Brain microvascular endothelial cell (primary cell): ENCODE results near the gene MAN2A1.
"Not testable (repeated sequence)": the region's sequence is repeated elsewhere in the genome, so short reads cannot be mapped to it uniquely, and the experiment has no call there.

Experiments used
- DNase-seq: peaks from one replicate; pipeline ENCODE4 v3.0.0-alpha.2; 2020
- H3K27ac ChIP-seq: fragments of 250-450 bp; sonication (Bioruptor Pico); 2 replicates; pipeline ENCODE4 v1.5.1; 2020; ENCODE audit warnings: mild to moderate bottlenecking, moderate library complexity
- H3K27me3 ChIP-seq: fragments of 250-450 bp; sonication (Bioruptor Pico); replicated peaks from 2 replicates; pipeline ENCODE4 v1.5.1; 2020; ENCODE audit warnings: mild to moderate bottlenecking
- H3K36me3 ChIP-seq: fragments of 250-450 bp; sonication (Bioruptor Pico); replicated peaks from 2 replicates; pipeline ENCODE4 v1.5.1; 2020; ENCODE audit warnings: mild to moderate bottlenecking
- H3K4me3 ChIP-seq: 2 replicates; pipeline ENCODE4 v1.5.1; 2011; ENCODE audit warnings: low read depth, mild to moderate bottlenecking, control low read depth, low read length, moderate library complexity
- in situ Hi-C: cut with HindIII; loops from 2 replicates; pipeline ENCODE4 v1.10.0; 2017; ENCODE audit warnings: low sequenced_read_pairs, low pct_ligation_motif_present
- TF ChIP-seq, protein P1 (sequence below): IDR thresholded peaks from 2 replicates; pipeline ENCODE4 v1.5.1; 2011; ENCODE audit warnings: low read depth, mild to moderate bottlenecking, moderate library complexity, low read length, control low read depth, inconsistent platforms; ENCODE audit errors: missing control alignments

MAN2A1 gene

GRCh38 chr5:109830955-109831502 is 141.3 kb downstream of the MAN2A1 start:
- in situ Hi-C loops: no loop called here
- no peak overlapping the region for H3K4me3 ChIP-seq
- TF ChIP-seq, protein P1, sequence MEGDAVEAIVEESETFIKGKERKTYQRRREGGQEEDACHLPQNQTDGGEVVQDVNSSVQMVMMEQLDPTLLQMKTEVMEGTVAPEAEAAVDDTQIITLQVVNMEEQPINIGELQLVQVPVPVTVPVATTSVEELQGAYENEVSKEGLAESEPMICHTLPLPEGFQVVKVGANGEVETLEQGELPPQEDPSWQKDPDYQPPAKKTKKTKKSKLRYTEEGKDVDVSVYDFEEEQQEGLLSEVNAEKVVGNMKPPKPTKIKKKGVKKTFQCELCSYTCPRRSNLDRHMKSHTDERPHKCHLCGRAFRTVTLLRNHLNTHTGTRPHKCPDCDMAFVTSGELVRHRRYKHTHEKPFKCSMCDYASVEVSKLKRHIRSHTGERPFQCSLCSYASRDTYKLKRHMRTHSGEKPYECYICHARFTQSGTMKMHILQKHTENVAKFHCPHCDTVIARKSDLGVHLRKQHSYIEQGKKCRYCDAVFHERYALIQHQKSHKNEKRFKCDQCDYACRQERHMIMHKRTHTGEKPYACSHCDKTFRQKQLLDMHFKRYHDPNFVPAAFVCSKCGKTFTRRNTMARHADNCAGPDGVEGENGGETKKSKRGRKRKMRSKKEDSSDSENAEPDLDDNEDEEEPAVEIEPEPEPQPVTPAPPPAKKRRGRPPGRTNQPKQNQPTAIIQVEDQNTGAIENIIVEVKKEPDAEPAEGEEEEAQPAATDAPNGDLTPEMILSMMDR: no peak
- no peak for DNase-seq
- no peak overlapping the region for H3K27ac ChIP-seq
- H3K36me3 ChIP-seq: no peaks in the 10 kb centered on the region
- no peaks in the 10 kb centered on the region for H3K27me3 ChIP-seq

DNA sequence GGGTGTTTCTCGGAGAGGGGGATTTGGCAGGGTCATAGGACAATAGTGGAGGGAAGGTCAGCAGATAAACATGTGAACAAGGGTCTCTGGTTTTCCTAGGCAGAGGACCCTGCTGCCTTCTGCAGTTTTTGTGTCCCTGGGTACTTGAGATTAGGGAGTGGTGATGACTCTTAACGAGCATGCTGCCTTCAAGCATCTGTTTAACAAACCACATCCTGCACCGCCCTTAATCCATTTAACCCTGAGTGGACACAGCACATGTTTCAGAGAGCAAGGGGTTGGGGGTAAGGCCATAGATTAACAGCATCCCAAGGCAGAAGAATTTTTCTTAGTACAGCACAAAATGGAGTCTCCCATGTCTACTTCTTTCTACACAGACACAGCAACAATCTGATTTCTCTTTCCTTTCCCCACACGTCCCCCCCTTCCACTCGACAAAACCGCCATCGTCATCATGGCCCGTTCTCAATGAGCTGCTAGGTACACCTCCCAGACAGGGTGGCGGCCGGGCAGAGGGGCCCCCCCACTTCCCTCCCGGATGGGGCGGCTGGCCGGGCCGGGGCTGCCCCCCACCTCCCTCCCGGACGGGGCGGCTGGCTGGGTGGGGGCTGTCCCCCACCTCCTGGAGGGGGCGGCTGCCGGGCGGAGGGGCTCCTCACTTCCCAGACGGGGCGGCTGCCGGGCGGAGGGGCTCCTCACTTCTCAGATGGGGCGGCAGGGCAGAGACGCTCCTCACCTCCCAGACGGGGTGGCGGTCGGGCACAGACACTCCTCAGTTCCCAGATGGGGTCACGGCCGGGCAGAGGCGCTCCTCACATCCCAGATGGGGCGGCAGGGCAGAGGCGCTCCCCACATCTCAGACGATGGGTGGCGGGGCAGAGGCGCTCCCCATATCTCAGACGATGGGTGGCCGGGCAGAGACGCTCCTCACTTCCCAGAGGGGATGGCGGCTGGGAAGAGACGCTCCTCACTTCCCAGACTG is 142.8 kb downstream of the MAN2A1 start:
- DNase-seq, H3K27me3 ChIP-seq, H3K27ac ChIP-seq, in situ Hi-C loops, H3K4me3 ChIP-seq, H3K36me3 ChIP-seq: not testable (repeated sequence)

GRCh38 chr5:109833946-109834345 is 144.2 kb downstream of the MAN2A1 start:
- Histone ChIP-seq H3K27ac (no peak overlapping the region), H3K36me3 (no peaks in the 10 kb centered on the region), H3K4me3 (no peak overlapping the region), H3K27me3 (no peaks in the 10 kb centered on the region)
- in situ Hi-C loops: no loop called here
- TF ChIP-seq, protein P1: no peak
- no peak for DNase-seq

GRCh38 chr5:109836280-109836679 is 146.6 kb downstream of the MAN2A1 start:
- no peak overlapping the region for H3K27ac ChIP-seq
- in situ Hi-C loops: no loop called here
- H3K27me3 ChIP-seq: no peaks in the 10 kb centered on the region
- H3K4me3 ChIP-seq: no peak overlapping the region
- H3K36me3 ChIP-seq: peaks cover 10% of the 10 kb centered on the region
- TF ChIP-seq, protein P1: no peak
- no peak for DNase-seq

DNA sequence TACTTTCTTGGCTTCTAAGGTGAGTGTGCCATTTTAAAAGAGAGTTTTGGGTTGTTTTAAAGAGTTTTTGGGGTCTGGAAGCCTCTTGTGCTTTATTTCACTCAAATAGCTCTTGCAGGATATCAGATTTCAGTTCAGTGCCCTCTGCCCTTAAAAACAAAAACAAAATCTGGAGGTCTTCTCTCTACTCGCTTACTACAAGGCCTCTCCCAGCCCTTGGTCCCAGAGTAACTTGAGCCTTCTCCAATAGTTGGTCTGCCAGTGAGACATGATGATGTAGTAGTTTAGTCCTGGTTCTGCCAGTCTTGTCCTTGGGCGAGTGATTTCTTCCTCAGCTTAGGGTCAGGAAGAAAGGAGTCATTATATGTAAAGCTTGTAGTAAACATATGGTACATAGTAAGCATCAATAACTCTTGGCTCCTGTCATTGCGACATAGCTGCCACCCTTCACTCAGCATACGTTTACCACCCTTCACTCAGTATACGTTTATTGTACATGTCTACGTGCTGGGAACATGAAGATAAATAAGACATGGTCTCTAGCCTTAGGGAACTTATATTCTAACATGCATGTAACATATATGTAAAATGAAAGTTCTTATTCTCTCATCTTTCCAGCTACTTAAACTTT is 147.6 kb downstream of the MAN2A1 start:
- no peak overlapping the region for H3K4me3 ChIP-seq
- in situ Hi-C loops: no loop called here
- TF ChIP-seq, protein P1: no peak
- peaks cover 10% of the 10 kb centered on the region for H3K36me3 ChIP-seq
- no peak for DNase-seq
- no peaks in the 10 kb centered on the region for H3K27me3 ChIP-seq
- H3K27ac ChIP-seq: no peak overlapping the region

GRCh38 chr5:109838157-109838556 is 148.4 kb downstream of the MAN2A1 start:
- no peak for DNase-seq
- in situ Hi-C loops: no loop called here
- H3K36me3 ChIP-seq: peaks cover 10% of the 10 kb centered on the region
- no peak overlapping the region for H3K27ac ChIP-seq
- TF ChIP-seq, protein P1: no peak
- no peaks in the 10 kb centered on the region for H3K27me3 ChIP-seq
- no peak overlapping the region for H3K4me3 ChIP-seq
